Measurements from ENCODE around the gene ADGRG1.

The ADGRG1 gene

DNA sequence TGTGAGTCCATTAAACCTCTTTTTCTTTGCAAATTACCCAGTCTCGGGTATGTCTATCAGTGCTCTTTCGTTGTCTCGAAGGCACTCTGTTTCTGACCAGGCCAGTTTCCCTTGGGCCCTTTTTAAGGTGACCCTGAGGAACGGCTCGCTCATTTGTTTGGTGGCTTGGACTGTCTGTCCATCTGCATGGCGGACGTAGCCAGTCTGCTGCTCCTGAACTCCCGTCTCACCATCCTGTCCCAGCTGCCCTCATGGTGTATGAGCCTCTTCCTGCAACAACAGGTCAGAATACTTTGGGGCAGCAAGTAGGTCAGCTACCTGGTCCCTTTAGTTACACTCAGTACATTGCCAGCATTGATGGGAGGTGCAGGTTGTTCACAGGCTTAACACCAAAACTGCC lies 85.2 kb downstream of the ADGRG1 start:
- H3K9ac ChIP-seq (ENCODE audit: low read depth, low read length): no peak overlapping the region
- H3K4me1 ChIP-seq (ENCODE audit: insufficient read depth, low read length): no peaks in the 10 kb centered on the region
- no peaks in the 10 kb centered on the region for H3K9me3 ChIP-seq (ENCODE audit: control insufficient read depth, insufficient read depth, low read length)
- H3K36me3 ChIP-seq (ENCODE audit: insufficient read depth, low read length): no peaks in the 10 kb centered on the region

GRCh38 chr16:57714047-57714446 lies 85.6 kb downstream of the ADGRG1 start:
- Histone ChIP-seq H3K9me3 (ENCODE audit: control insufficient read depth, insufficient read depth, low read length) (no peaks in the 10 kb centered on the region), H3K36me3 (ENCODE audit: insufficient read depth, low read length) (no peaks in the 10 kb centered on the region), H3K9ac (ENCODE audit: low read depth, low read length) (no peak overlapping the region), H3K4me1 (ENCODE audit: insufficient read depth, low read length) (no peaks in the 10 kb centered on the region)

All from ES-I3 (cell line).